K562 (cell line): Measurements from ENCODE around the gene ERFL. TPM values are rescaled to one million over a fixed set of nuclear protein-coding genes. Genes with fewer than 3 reads are reported as not detected.

Source experiments
- ATAC-seq: fragments of 200-7000 bp; cut with Tn5 transposase; 3 replicates; pipeline ENCODE4 v1.9.1; 2020; ENCODE audit warnings: moderate library complexity
- BruUV-seq: library from RNA; stranded (reverse); fragments of 400-500 nt; replicated peaks from 2 replicates; lab custom pipeline; 2021; lab: Mats Ljungman, UMichigan
- CTCF ChIA-PET: fragments of 300-600 bp; formaldehyde crosslinking; extraction: SDS; loops from one replicate; lab custom pipeline; 2021; ENCODE audit warnings: low intra/inter-chr PET ratio; lab: Yijun Ruan, JAX
- POLR2A ChIA-PET: fragments of 300-600, 350-650 bp; sonication (Branson Sonifier 250); formaldehyde crosslinking; extraction: SDS; loops from one replicate; lab custom pipeline; 2021; ENCODE audit warnings: antibody characterized with exemption, inconsistent platforms; lab: Yijun Ruan, JAX
- DNase-seq, 4 experiments: peaks; one replicate each; pipeline versions ENCODE4 v3.0.0 to v3.0.0-alpha.2; 2011 to 2018; ENCODE audit warnings: low spot score in 3 of 4, mixed read lengths in 3 of 4; ENCODE audit errors: extremely low read depth in 1 of 4
- FAIRE-seq: peaks from 2 replicates; lab custom pipeline; 2011; peaks lifted over from hg19 to GRCh38; lab: Jason Lieb, UNC
- H2AFZ ChIP-seq: 2 replicates; pipeline ENCODE4 v1.6.0; 2011; ENCODE audit warnings: low read depth, low read length, control low read depth, inconsistent platforms
- H3K27ac ChIP-seq: fragments of 200-600 bp; 3 replicates; pipeline ENCODE4 v1.8.0; 2011; ENCODE audit warnings: low read depth, mild to moderate bottlenecking, control low read depth, inconsistent platforms, low read length, moderate library complexity, mixed read lengths; ENCODE audit errors: extremely low read depth
- H3K27me3 ChIP-seq, 2 experiments: fragments of 300-600 bp in 1 of 2; 2 replicates in 1 of 2; 3 replicates in 1 of 2; pipeline versions ENCODE4 v1.6.0 to v1.8.0; 2011; ENCODE audit warnings: inconsistent platforms in 2 of 2, low read length in 2 of 2, mild to moderate bottlenecking in 1 of 2, mixed read lengths in 1 of 2, moderate library complexity in 1 of 2; ENCODE audit not compliant: control insufficient read depth in 2 of 2, insufficient read depth in 2 of 2
- H3K36me3 ChIP-seq: fragments of 300-600 bp; 3 replicates; pipeline ENCODE4 v1.8.0; 2011; ENCODE audit warnings: mild to moderate bottlenecking, low read length, inconsistent platforms; ENCODE audit not compliant: control insufficient read depth, insufficient read depth
- H3K4me1 ChIP-seq, 2 experiments: fragments of 200-600 bp in 1 of 2; replicated peaks in 1 of 2; 2 replicates in 1 of 2; 3 replicates in 1 of 2; pipeline versions ENCODE4 v1.5.1 to v1.8.0; 2011; ENCODE audit warnings: inconsistent platforms in 2 of 2, low read length in 2 of 2, mild to moderate bottlenecking in 1 of 2, mixed read lengths in 1 of 2, moderate library complexity in 1 of 2; ENCODE audit not compliant: control insufficient read depth in 2 of 2, insufficient read depth in 2 of 2
- H3K4me2 ChIP-seq: 2 replicates; pipeline ENCODE4 v1.6.1; 2011; ENCODE audit warnings: low read length, control low read depth, inconsistent platforms, mixed read lengths; ENCODE audit not compliant: insufficient read depth
- H3K4me3 ChIP-seq: fragments of 200-600 bp; sonication (generic), shearing (Covaris generic); 2 replicates; pipeline ENCODE4 v1.5.1; 2016; ENCODE audit warnings: control low read depth, inconsistent platforms
- H3K79me2 ChIP-seq: fragments of 200-600 bp; 3 replicates; pipeline ENCODE4 v1.8.0; 2011; ENCODE audit warnings: low read length, inconsistent platforms; ENCODE audit not compliant: control insufficient read depth, insufficient read depth
- H3K9ac ChIP-seq, 2 experiments: 2 replicates each; pipeline versions ENCODE4 v1.6.0 to v1.6.1; 2011; ENCODE audit warnings: low read depth in 2 of 2, low read length in 2 of 2, control low read depth in 1 of 2, inconsistent platforms in 1 of 2, mild to moderate bottlenecking in 1 of 2, mixed read lengths in 1 of 2; ENCODE audit not compliant: insufficient read depth in 1 of 2
- H3K9me1 ChIP-seq: one replicate; pipeline ENCODE4 v1.6.0; 2011; ENCODE audit warnings: inconsistent platforms, mild to moderate bottlenecking, low read length, moderate library complexity; ENCODE audit not compliant: control insufficient read depth, insufficient read depth
- H3K9me3 ChIP-seq: replicated peaks from 2 replicates; pipeline ENCODE4 v1.5.1; 2011; ENCODE audit warnings: low read depth, low read length, inconsistent platforms; ENCODE audit not compliant: control insufficient read depth, insufficient read depth
- H4K20me1 ChIP-seq: replicated peaks from 2 replicates; pipeline ENCODE4 v1.6.1; 2011; ENCODE audit warnings: low read length, inconsistent platforms, mixed read lengths; ENCODE audit not compliant: control insufficient read depth, insufficient read depth
- BRD4 ChIP-seq: fragments of 200-600 bp; sonication (generic); IDR thresholded peaks from 2 replicates; pipeline ENCODE4 v1.6.1; 2017; ENCODE audit warnings: inconsistent platforms
- CREB1 ChIP-seq, 2 experiments: sonication (generic) in 1 of 2; formaldehyde crosslinking in 1 of 2; IDR thresholded peaks; 2 replicates each; pipeline versions ENCODE4 v1.6.1 to v1.8.0; 2012 to 2022; ENCODE audit warnings: inconsistent platforms in 1 of 2, mild to moderate bottlenecking in 1 of 2, missing genetic modification reagents in 1 of 2, moderate library complexity in 1 of 2
- E2F6 ChIP-seq, 2 experiments: IDR thresholded peaks; 2 replicates each; pipeline ENCODE4 v1.6.1; 2011; ENCODE audit warnings: borderline replicate concordance in 1 of 2, control low read depth in 1 of 2, low read depth in 1 of 2, low read length in 1 of 2, mild to moderate bottlenecking in 1 of 2, mixed read lengths in 1 of 2, moderate library complexity in 1 of 2; ENCODE audit not compliant: insufficient read depth in 1 of 2, insufficient read length in 1 of 2, poor library complexity in 1 of 2, severe bottlenecking in 1 of 2; ENCODE audit errors: extremely low read depth in 1 of 2
- FOS ChIP-seq: IDR thresholded peaks from 3 replicates; pipeline ENCODE4 v1.6.1; 2011; ENCODE audit not compliant: insufficient read length; ENCODE audit errors: extremely low read depth
- GABPB1 ChIP-seq: sonication (generic); formaldehyde crosslinking; IDR thresholded peaks from 2 replicates; pipeline ENCODE4 v1.8.0; 2022; ENCODE audit warnings: mild to moderate bottlenecking, missing genetic modification reagents
- HDAC1 ChIP-seq, 2 experiments: fragments of 450-650 bp; IDR thresholded peaks; 2 replicates each; pipeline ENCODE4 v1.6.1; 2016 to 2017; ENCODE audit warnings: inconsistent platforms in 1 of 2, mild to moderate bottlenecking in 1 of 2, moderate library complexity in 1 of 2
- KLF13 ChIP-seq: fragments of 450-650 bp; IDR thresholded peaks from 2 replicates; pipeline ENCODE4 v1.6.1; 2016; ENCODE audit warnings: missing genetic modification characterization, low read depth, mild to moderate bottlenecking, missing compliant biosample characterization, moderate library complexity, borderline replicate concordance
- POLR2G ChIP-seq: fragments of 200-400 bp; formaldehyde crosslinking; IDR thresholded peaks from 2 replicates; pipeline ENCODE4 v1.6.1; 2017; ENCODE audit warnings: low read depth, mild to moderate bottlenecking, antibody characterized with exemption, low read length, moderate library complexity
- TFAP4 ChIP-seq: sonication (generic); formaldehyde crosslinking; IDR thresholded peaks from 2 replicates; pipeline ENCODE4 v1.8.0; 2022; ENCODE audit warnings: missing genetic modification reagents, mild to moderate bottlenecking, moderate library complexity, borderline replicate concordance
- ZFX ChIP-seq: sonication (generic); formaldehyde crosslinking; IDR thresholded peaks from 2 replicates; pipeline ENCODE4 v1.8.0; 2022; ENCODE audit warnings: mild to moderate bottlenecking, missing genetic modification reagents, moderate library complexity
- ZNF551 ChIP-seq: fragments of 250-450 bp; sonication (Bioruptor Pico); IDR thresholded peaks from 2 replicates; pipeline ENCODE4 v1.5.0; 2021; ENCODE audit warnings: mild to moderate bottlenecking, moderate library complexity
- ZNF57 ChIP-seq: fragments of 450-650 bp; formaldehyde crosslinking; IDR thresholded peaks from 2 replicates; pipeline ENCODE4 v1.4.0; 2020; ENCODE audit warnings: mild to moderate bottlenecking, moderate library complexity
- WGBS: fragments of 100-300 bp; shearing (Covaris generic); methylation state at CpG from one replicate; pipeline ENCODE4 v1.1.6; 2016; ENCODE audit warnings: low coverage, mixed read lengths; ENCODE audit not compliant: insufficient coverage; ENCODE audit errors: missing lambda C conversion rate; 5-methylcytosine and 5-hydroxymethylcytosine counted together
- in situ Hi-C: fragments of 300-500 bp; cut with MboI; formaldehyde crosslinking; loops from 4 replicates; pipeline ENCODE4 v1.15.0; 2018; ENCODE audit warnings: inconsistent platforms, mixed read lengths
- intact Hi-C: fragments of 100-400 bp; cut with micrococcal nuclease; formaldehyde crosslinking; loops from 2 replicates; pipeline ENCODE4 v1.14.2; 2022
- polyA plus RNA-seq, 8 experiments: library from polyadenylated mRNA; depleted of rRNA in 4 of 8; stranded (reverse) in 5 of 8; unstranded in 3 of 8; fragments of >200 nt; fragmentation: Nextera tagmentation in 2 of 8; fragmentation: Illumina TruSeq in 1 of 8; extraction: Ambion mirVana in 2 of 8; extraction: Trizol in 1 of 8; gene quantifications; 2 replicates each; pipeline versions ENCODE4 v1.2.1 to v1.2.3, GENCODE V29; 2011 to 2014; ENCODE audit warnings: inconsistent platforms in 1 of 8, missing spikeins in 1 of 8
- total RNA-seq, 7 experiments: library from RNA; depleted of rRNA in 6 of 7; stranded (reverse); fragments of >200 nt in 6 of 7; fragmentation: Illumina TruSeq in 2 of 7; extraction: Trizol in 2 of 7; gene quantifications; 2 replicates each; pipeline versions ENCODE4 v1.2.1 to v1.2.3, GENCODE V29; 2011 to 2021; ENCODE audit warnings: low replicate concordance in 1 of 7
- TF ChIP-seq, protein P1 (sequence below): fragments of 450-650 bp; IDR thresholded peaks from 2 replicates; pipeline ENCODE4 v1.6.1; 2018; ENCODE audit not compliant: partially characterized antibody

Gene ERFL
- total and polyA plus RNA-seq, 9 of the 15 experiments (the other 6 are each of a cell fraction or from before 2014, with no cell fraction given) = 0.07 to 0.75 (median 0.32) TPM; not detected in 4

DNA sequence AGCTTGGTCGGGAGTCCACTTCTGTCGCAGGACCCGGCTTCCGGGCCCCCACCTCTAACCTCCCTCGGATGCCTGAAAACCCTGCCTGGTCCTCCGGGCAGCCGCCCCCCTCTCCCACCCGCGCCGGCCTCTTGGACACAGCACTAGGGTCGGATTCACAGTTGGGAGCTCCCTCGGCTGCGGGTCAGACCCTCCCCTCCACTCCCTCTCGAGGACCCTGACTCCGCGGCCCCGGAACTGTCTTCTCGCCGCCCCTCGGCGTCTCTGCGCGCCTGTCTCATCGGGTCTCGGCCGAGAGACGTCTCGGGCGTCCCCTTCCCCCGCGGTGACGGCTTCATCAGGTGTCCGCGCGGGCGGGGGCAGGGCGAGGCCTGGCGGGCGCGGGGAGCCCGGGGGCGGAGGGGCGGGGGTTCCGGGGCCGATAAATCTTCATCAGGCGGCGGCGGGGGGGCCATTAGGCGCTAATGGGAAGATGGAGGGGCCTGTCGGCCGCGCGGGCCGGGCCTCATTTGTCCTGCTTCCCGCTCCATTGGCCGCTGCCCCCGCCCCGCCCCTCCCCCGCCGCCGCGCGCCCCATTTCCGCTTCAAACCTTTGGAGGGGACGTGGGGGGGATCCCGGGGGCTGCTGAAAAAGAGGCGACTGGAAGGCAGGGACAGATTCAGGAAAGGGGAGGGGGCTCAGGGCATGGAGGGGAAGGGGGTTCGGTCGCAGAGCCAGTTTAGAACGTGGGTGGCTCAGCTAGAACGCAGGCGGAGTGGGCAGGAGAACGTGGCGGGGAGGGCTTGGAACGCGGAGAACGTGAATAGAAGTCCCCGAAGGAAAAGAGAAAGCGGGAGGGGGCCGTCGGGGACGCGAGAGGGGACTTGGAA, 11.8 kb upstream of the ERFL start:
- Histone ChIP-seq H3K36me3 (no peaks in the 10 kb centered on the region), H3K27ac (peak overlapping the region; percentile 86; the same call in 2 of the 3 replicates), H3K9me3 (no peaks in the 10 kb centered on the region), H2AFZ (peak overlapping the region; percentile 92), H3K9ac (peak overlapping the region; percentile 79 to 95), H3K27me3 (no peaks in the 10 kb centered on the region), H3K79me2 (no peaks in the 10 kb centered on the region), H3K4me3 (peak overlapping the region; percentile 58), H4K20me1 (0 out of 2 replicates have a peak, but pooled peaks cover 3% of the 10 kb centered on the region), H3K9me1 (no peaks in the 10 kb centered on the region), H3K4me2 (peak overlapping the region; percentile 77), H3K4me1 (peaks cover 10 to 46% of the 10 kb centered on the region in 2 experiments; a peak in 3 of 5 replicates)
- ChIA-PET CTCF (interaction anchor here (0.6 kb wide), 1 partner anchor 12 kb away, joined by 4 read pairs; no protein-coding TSS in a partner anchor), POLR2A (interaction anchor here (0.6 kb wide), 2 partner anchors 23 to 80 kb away, joined by 3 read pairs; partner anchors contain the start of gene RPS19)
- DNase-seq (peak; percentile 73 to 91 (median 89)), FAIRE-seq (no peak), ATAC-seq (peak; percentile 83)
- no TSS peak for BruUV-seq
- intact Hi-C loops = no loop called here
- in situ Hi-C loops = no loop called here
- WGBS = 16% methylated on average over 29 of the region's 83 CpGs
- TF ChIP-seq ZNF57 = no peak
- peak; percentile 53 for TF ChIP-seq ZFX
- TF ChIP-seq CREB1 (IDR thresholded peaks at IDR 0.05) = peak; percentile 19; the same call in 1 of the 2 replicates
- 0 out of 2 replicates have a peak, but pooled peaks have one; percentile 27 for TF ChIP-seq CREB1 (CRISPR knock-in tag; IDR thresholded peaks at IDR 0.05)
- peak; percentile 39; the same call in 1 of the 2 replicates for TF ChIP-seq BRD4
- TF ChIP-seq GABPB1 (CRISPR knock-in tag) = peak; percentile 21; the same call in 1 of the 2 replicates
- no peak for TF ChIP-seq KLF13 (tag)
- peak; percentile 63; the same call in 1 of the 2 replicates for TF ChIP-seq TFAP4
- TF ChIP-seq ZNF551 = no peak
- TF ChIP-seq, protein P1, sequence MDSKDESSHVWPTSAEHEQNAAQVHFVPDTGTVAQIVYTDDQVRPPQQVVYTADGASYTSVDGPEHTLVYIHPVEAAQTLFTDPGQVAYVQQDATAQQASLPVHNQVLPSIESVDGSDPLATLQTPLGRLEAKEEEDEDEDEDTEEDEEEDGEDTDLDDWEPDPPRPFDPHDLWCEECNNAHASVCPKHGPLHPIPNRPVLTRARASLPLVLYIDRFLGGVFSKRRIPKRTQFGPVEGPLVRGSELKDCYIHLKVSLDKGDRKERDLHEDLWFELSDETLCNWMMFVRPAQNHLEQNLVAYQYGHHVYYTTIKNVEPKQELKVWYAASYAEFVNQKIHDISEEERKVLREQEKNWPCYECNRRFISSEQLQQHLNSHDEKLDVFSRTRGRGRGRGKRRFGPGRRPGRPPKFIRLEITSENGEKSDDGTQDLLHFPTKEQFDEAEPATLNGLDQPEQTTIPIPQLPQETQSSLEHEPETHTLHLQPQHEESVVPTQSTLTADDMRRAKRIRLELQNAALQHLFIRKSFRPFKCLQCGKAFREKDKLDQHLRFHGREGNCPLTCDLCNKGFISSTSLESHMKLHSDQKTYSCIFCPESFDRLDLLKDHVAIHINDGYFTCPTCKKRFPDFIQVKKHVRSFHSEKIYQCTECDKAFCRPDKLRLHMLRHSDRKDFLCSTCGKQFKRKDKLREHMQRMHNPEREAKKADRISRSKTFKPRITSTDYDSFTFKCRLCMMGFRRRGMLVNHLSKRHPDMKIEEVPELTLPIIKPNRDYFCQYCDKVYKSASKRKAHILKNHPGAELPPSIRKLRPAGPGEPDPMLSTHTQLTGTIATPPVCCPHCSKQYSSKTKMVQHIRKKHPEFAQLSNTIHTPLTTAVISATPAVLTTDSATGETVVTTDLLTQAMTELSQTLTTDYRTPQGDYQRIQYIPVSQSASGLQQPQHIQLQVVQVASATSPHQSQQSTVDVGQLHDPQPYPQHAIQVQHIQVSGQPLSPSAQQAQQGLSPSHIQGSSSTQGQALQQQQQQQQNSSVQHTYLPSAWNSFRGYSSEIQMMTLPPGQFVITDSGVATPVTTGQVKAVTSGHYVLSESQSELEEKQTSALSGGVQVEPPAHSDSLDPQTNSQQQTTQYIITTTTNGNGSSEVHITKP = peak; percentile 22
- TF ChIP-seq POLR2G = peak; percentile 83
- no peak for TF ChIP-seq FOS
- TF ChIP-seq HDAC1 (IDR thresholded peaks at IDR 0.05) = peak in 1 of 2 experiments; percentile 22; a peak in 1 of 4 replicates
- TF ChIP-seq E2F6 (IDR thresholded peaks at IDR 0.05; ENCODE audit: borderline replicate concordance in 1 of 2, extremely low read depth in 1 of 2, insufficient read depth in 1 of 2, insufficient read length in 1 of 2, low read depth in 1 of 2, low read length in 1 of 2, poor library complexity in 1 of 2, severe bottlenecking in 1 of 2) = peak in 1 of 2 experiments; percentile 56
